ENCODE data around the gene TBL2.
"Not testable (repeated sequence)": the region's sequence is repeated elsewhere in the genome, so short reads cannot be mapped to it uniquely, and the experiment has no call there.

GRCh38 chr7:73535918-73536317 lies 42.5 kb downstream of the TBL2 start:
- TF ChIP-seq POLR2A, CTCF (IDR thresholded peaks at IDR 0.05): not testable (repeated sequence)
